SIG-M5 treated with dmso at 0.1 percent for 504 hours (cell line): ENCODE measurements around the gene SERPING1.

Experiments
- DNase-seq: peaks from one replicate; lab custom pipeline; 2025; ENCODE audit not compliant: unreplicated experiment; lab: John Stamatoyannopoulos, UW

The SERPING1 gene

DNA sequence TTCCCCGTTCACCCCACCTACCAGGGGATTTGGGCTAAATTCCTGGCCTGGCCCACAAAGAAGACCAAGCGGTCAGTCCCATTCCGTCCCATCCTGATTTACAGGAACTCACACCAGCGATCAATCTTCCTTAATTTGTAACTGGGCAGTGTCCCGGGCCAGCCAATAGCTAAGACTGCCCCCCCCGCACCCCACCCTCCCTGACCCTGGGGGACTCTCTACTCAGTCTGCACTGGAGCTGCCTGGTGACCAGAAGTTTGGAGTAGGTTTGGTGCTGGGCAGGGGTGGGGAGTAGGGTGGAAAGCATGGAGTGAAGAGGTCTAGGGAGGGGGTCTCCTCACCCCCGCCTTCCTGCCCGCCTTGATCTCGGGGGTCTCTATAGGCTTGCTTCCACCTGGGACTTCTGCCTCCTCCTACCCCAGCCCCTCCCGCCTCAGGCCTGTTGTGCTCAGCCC is at the start of gene SERPING1:
SERPING1 (plus strand) TSS at position 225 of the 455 bp plus-strand sequence. CDS start 586 bp downstream, outside the sequence.
- DNase-seq = no peak

- peak; percentile 7 for DNase-seq
Measured at GRCh38 chr11:57547854-57548377, 49.6 kb upstream of the SERPING1 start.

- no peak for DNase-seq
Measured at GRCh38 chr11:57549983-57550382, 47.5 kb upstream of the SERPING1 start.

DNA sequence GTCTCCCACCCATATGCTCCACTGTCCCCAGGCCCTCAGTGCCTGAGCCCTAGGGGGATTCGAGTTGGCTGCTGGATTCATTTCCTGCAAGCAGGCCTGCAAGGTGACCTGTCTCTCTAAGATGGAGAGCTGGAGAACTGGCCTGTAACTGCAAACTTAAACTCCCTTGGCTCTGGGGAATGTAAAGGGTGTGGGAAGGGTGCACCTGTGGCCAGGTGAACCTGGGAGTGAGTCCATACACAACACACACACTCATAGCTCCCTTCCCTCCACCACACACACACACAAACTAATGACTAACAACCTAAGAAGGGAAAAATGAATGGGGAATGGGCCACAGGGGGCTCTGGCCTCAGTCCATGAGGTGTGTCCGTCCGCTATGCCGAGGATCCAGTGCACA is 45.5 kb upstream of the SERPING1 start:
- DNase-seq = no peak

GRCh38 chr11:57552479-57552878 is 45.0 kb upstream of the SERPING1 start:
- DNase-seq = no peak

- DNase-seq = no peak
Measured at GRCh38 chr11:57555393-57555792, 42.1 kb upstream of the SERPING1 start.

- no peak for DNase-seq
Measured at GRCh38 chr11:57556041-57556440, 41.4 kb upstream of the SERPING1 start.

GRCh38 chr11:57560146-57560545 is 37.3 kb upstream of the SERPING1 start:
- no peak for DNase-seq

DNA sequence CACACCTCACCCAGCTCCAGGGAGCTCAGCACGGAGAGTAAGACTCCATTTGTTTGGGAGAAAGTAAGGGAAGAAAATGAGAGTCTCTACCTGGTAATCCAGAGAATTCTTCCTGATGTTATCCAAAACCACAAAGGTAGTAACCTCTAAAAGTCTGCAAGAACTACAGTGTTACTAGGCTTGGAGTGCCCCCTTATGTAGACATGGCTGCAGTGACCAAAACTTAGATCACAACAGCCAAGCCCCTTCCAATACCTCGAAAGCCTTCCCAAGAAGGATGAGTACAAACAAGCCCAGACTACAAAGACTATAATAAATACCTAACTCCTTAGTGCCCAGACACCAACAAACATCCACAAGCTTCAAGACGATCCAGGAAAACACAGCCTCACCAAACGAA is 34.9 kb upstream of the SERPING1 start:
- no peak for DNase-seq

DNA sequence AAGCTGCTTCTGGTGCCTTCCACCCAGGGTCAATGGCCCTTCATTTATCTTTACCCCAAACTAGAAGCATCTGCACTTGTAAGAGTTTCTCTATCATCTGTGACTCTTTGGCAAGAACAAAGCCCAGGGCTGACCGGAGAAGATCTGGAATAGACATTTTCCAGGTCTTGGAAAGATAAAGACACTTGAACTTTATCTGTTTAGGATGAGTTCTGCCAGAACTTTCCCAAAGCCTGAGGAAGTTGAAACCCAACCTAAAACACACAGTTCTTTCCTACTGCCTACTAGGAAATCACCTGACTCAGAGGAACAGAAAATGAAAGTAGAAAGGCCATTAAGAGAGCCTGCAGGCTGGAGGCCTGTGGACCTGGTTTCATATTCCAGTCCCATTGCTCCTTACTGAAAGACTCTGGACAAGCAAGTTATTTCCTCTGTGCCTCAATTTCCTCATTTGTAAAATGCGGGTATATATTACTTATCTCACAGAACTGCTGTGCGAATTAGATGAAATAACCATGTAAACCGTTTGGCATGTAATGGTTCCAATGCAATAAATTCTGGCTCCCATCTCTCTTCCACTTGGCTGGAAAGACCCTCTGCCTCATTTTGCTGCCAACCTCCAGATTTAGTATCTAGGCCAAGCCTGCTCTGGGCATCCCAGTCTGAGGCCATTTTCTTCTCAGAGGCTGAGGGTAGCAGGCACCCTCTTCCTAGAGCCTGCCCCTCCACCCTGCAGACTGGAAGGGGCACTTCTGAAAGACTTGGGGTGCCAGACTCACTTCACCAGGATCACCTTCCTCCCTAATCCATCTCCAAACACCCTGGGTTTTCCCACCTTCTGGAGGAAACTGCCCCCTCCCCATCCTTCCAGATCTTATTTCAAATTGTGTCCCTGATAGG is 31.2 kb upstream of the SERPING1 start:
- DNase-seq = peak; percentile 44

GRCh38 chr11:57566905-57567514 is 30.5 kb upstream of the SERPING1 start:
- DNase-seq = peak; percentile 11

GRCh38 chr11:57567515-57568329 is 29.8 kb upstream of the SERPING1 start, which contains the start of gene UBE2L6:
Gene UBE2L6, minus strand, starts transcription at chr11:57567672. Its CDS starts 61 bp downstream, at chr11:57567611.
- DNase-seq = peak; percentile 42

GRCh38 chr11:57568330-57568766 is 29.1 kb upstream of the SERPING1 start:
- peak; percentile 51 for DNase-seq

GRCh38 chr11:57571606-57572005 is 25.9 kb upstream of the SERPING1 start:
- peak; percentile 9 for DNase-seq

- no peak for DNase-seq
Measured at GRCh38 chr11:57574061-57574460, 23.4 kb upstream of the SERPING1 start.

GRCh38 chr11:57584341-57584740 is 13.1 kb upstream of the SERPING1 start:
- no peak for DNase-seq

GRCh38 chr11:57585301-57585700 is 12.2 kb upstream of the SERPING1 start:
- DNase-seq = no peak

DNA sequence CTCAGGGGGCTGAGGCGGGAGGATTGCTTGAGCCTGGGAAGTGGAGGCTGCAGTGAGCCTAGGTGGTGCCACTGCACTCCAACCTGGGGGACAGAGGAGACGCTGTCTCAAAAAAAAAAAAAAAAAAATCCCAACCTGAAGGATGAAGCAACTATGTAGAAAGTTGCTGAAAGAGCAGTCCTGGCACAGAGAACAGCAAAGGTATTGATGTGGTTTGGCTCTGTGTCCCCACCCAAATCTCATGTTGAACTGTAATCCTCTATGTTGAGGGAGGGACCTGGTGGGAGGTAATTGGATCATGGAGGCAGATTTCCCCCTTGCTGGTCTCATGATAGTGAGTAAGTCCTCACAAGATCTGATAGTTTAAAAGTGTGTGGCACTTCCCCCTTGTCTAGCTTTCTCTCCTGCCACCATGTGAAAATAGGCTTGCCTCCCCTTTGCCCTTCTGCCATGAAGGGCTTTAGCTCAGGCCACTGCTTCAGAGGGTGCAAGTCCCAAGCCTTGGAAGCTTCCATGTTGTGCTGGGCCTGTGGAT is 10.7 kb upstream of the SERPING1 start:
- DNase-seq = no peak

DNA sequence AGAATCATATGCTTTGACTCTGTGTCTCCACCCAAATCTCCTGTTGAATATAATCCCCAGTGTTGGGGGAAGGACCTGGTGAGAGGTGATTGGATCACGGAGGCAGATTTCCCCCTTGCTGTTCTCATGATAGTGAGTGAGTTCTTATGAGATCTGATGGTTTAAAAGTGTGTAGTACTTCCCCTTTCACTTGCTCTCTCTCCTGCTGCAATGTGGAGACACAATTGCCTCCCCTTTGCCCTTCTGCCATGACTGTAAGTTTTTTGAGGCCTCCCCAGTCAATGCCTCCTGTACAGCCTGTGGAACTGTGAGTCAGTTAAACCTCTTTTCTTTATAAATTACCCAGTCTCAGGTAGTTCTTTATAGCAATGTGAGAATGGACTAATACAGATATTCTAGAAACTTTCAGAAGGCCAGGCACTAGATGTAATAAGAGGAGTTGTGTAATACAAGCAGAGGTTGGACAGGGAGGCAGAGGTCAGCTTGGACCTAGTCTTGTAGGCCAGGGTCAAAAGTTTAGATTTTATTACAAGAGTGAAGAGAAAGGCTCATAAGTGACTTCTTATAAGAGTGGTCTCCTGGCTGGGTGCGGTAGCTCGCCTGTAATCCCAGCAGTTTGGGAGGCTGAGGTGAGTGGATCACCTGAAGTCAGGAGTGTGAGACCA is 9.3 kb upstream of the SERPING1 start:
- DNase-seq = peak; percentile 57

DNA sequence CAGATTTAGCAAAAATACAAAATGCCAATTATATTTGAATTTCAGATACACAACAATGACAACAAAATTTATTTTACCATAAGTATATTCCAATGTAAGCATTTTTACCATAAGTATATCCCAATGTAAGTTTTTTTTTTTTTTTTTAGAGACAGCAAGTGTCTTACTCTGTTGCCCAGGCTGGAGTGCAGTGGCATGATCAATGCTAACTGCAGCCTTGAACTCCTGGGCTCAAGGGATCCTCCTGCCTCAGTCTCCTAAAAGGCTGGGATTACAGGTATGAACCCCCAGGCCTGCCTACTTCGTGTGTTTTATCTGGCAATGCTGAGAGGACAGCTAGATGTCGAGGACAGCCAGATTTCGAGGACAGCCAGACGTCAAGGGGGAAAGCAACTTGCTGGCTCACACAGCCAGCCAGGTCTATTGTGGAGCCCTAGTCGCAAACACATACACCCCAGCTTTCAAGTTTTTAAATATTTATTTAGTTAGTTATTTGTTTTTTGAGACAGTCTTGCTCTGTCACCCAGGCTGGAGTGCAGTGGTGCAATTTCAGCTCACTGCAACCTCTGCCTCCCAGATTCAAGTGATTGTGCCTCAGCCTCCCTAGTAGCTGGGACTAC is 1.1 kb upstream of the SERPING1 start:
- DNase-seq = no peak
